H1 (cell line): ENCODE measurements around the gene NLRP7. TPM values are rescaled to one million over a fixed set of nuclear protein-coding genes. Genes with fewer than 3 reads are reported as not detected.

ENCODE experiments used
- CTCF ChIA-PET: fragments of 300-600 bp; sonication (Branson Sonifier 250); formaldehyde crosslinking; loops from one replicate; lab custom pipeline; 2021; ENCODE audit not compliant: partially characterized antibody; lab: Charles Lee
- POLR2A ChIA-PET: fragments of 300-600 bp; sonication (Branson Sonifier 250); formaldehyde crosslinking; loops from one replicate; lab custom pipeline; 2021; ENCODE audit warnings: inconsistent platforms; ENCODE audit not compliant: partially characterized antibody; lab: Charles Lee
- DNase-seq, 2 experiments: peaks; one replicate each; pipeline versions ENCODE4 v3.0.0 to v3.0.0-alpha.2; 2010 to 2022; ENCODE audit warnings: low spot score in 2 of 2, low read depth in 1 of 2, mixed read lengths in 1 of 2
- FAIRE-seq: peaks from 2 replicates; lab custom pipeline; 2011; peaks lifted over from hg19 to GRCh38; lab: Jason Lieb, UNC
- H2AFZ ChIP-seq: 2 replicates; pipeline ENCODE4 v1.8.1; 2012; ENCODE audit warnings: low read length, inconsistent platforms
- H2AK5ac ChIP-seq: 2 replicates; pipeline ENCODE4 v1.6.1; 2013; ENCODE audit warnings: low read depth, low read length
- H2BK120ac ChIP-seq: replicated peaks from 2 replicates; pipeline ENCODE3; 2013; ENCODE audit warnings: low read depth, low read length, inconsistent platforms
- H2BK12ac ChIP-seq: 2 replicates; pipeline ENCODE4 v1.6.1; 2013; ENCODE audit warnings: low read depth, low read length
- H2BK15ac ChIP-seq: 2 replicates; pipeline ENCODE4 v1.6.1; 2013; ENCODE audit warnings: low read length
- H2BK20ac ChIP-seq: 2 replicates; pipeline ENCODE4 v1.6.1; 2013; ENCODE audit warnings: low read length
- H2BK5ac ChIP-seq: 2 replicates; pipeline ENCODE4 v1.6.1; 2013; ENCODE audit warnings: low read depth, low read length
- H3K14ac ChIP-seq: 2 replicates; pipeline ENCODE4 v1.6.1; 2013; ENCODE audit warnings: inconsistent platforms; ENCODE audit not compliant: insufficient read length
- H3K18ac ChIP-seq: 2 replicates; pipeline ENCODE4 v1.6.1; 2013; ENCODE audit warnings: low read length; ENCODE audit errors: extremely low read depth
- H3K23ac ChIP-seq: 2 replicates; pipeline ENCODE4 v1.6.1; 2013; ENCODE audit warnings: inconsistent platforms; ENCODE audit not compliant: insufficient read length
- H3K23me2 ChIP-seq: 2 replicates; pipeline ENCODE4 v1.6.1; 2013; ENCODE audit warnings: low read depth, low read length
- H3K27ac ChIP-seq: 2 replicates; pipeline ENCODE4 v1.6.1; 2011; ENCODE audit warnings: low read depth, low read length, inconsistent platforms
- H3K27me3 ChIP-seq, 4 experiments: replicated peaks in 1 of 4; 1 replicate in 1 of 4; 2 replicates in 3 of 4; pipeline versions ENCODE4 v1.6.1 to v1.8.1; 2011 to 2013; ENCODE audit warnings: low read length in 3 of 4, mild to moderate bottlenecking in 3 of 4, inconsistent platforms in 2 of 4, mixed read lengths in 2 of 4, moderate library complexity in 1 of 4; ENCODE audit not compliant: control insufficient read depth in 3 of 4, insufficient read depth in 3 of 4; ENCODE audit errors: extremely low read depth in 1 of 4
- H3K36me3 ChIP-seq, 4 experiments: 2 replicates each; pipeline versions ENCODE4 v1.6.1 to v1.8.1; 2011 to 2013; ENCODE audit warnings: mild to moderate bottlenecking in 4 of 4, low read length in 3 of 4, moderate library complexity in 2 of 4, control low read depth in 1 of 4, inconsistent platforms in 1 of 4; ENCODE audit not compliant: insufficient read depth in 4 of 4, control insufficient read depth in 2 of 4
- H3K4ac ChIP-seq: replicated peaks from 2 replicates; pipeline ENCODE3; 2013; ENCODE audit warnings: low read length, low read depth, mixed read lengths, inconsistent platforms; ENCODE audit not compliant: insufficient read length
- H3K4me1 ChIP-seq, 4 experiments: replicated peaks in 1 of 4; 1 replicate in 1 of 4; 2 replicates in 3 of 4; pipeline versions ENCODE4 v1.6.1 to v1.8.1; 2011 to 2013; ENCODE audit warnings: low read length in 3 of 4, inconsistent platforms in 2 of 4, mixed read lengths in 1 of 4; ENCODE audit not compliant: insufficient read depth in 4 of 4, control insufficient read depth in 3 of 4
- H3K4me2 ChIP-seq, 2 experiments: 2 replicates each; pipeline versions ENCODE4 v1.6.1 to v1.8.1; 2011 to 2013; ENCODE audit warnings: low read depth in 2 of 2, low read length in 2 of 2, control low read depth in 1 of 2, inconsistent platforms in 1 of 2, mild to moderate bottlenecking in 1 of 2; ENCODE audit not compliant: insufficient read depth in 1 of 2
- H3K4me3 ChIP-seq, 4 experiments: fragments of 200-600, 300-600 bp in 1 of 4; sonication (generic), shearing (Covaris generic), sonication (Bioruptor Twin) in 1 of 4; 2 replicates each; pipeline versions ENCODE4 v1.5.1 to v1.8.1; 2011 to 2016; ENCODE audit warnings: low read length in 4 of 4, low read depth in 3 of 4, control low read depth in 2 of 4, inconsistent platforms in 2 of 4, mild to moderate bottlenecking in 2 of 4, mixed read lengths in 1 of 4, moderate library complexity in 1 of 4; ENCODE audit not compliant: insufficient read depth in 2 of 4; ENCODE audit errors: extremely low read depth in 1 of 4
- H3K56ac ChIP-seq: replicated peaks from 2 replicates; pipeline ENCODE3; 2013; ENCODE audit warnings: low read depth, mild to moderate bottlenecking, mixed read lengths, low read length, inconsistent platforms; ENCODE audit not compliant: insufficient read length
- H3K79me1 ChIP-seq: 2 replicates; pipeline ENCODE4 v1.6.1; 2013; ENCODE audit warnings: low read depth, low read length, control low read depth
- H3K79me2 ChIP-seq, 2 experiments: 2 replicates each; pipeline versions ENCODE4 v1.6.1 to v1.8.1; 2012 to 2013; ENCODE audit warnings: low read length in 2 of 2, mild to moderate bottlenecking in 2 of 2, inconsistent platforms in 1 of 2; ENCODE audit not compliant: insufficient read depth in 2 of 2, control insufficient read depth in 1 of 2
- H3K9ac ChIP-seq, 4 experiments: replicated peaks in 1 of 4; 1 replicate in 1 of 4; 2 replicates in 3 of 4; pipeline versions ENCODE4 v1.6.1 to v1.8.1; 2011 to 2013; ENCODE audit warnings: low read depth in 3 of 4, low read length in 3 of 4, control low read depth in 2 of 4, mild to moderate bottlenecking in 2 of 4, moderate library complexity in 2 of 4, inconsistent platforms in 1 of 4; ENCODE audit errors: extremely low read depth in 1 of 4
- H3K9me3 ChIP-seq, 2 experiments: 2 replicates each; pipeline versions ENCODE4 v1.6.1 to v1.8.1; 2012 to 2013; ENCODE audit warnings: mild to moderate bottlenecking in 2 of 2, moderate library complexity in 2 of 2, control low read depth in 1 of 2, inconsistent platforms in 1 of 2, low read depth in 1 of 2, low read length in 1 of 2, mixed read lengths in 1 of 2; ENCODE audit not compliant: insufficient read depth in 2 of 2
- H4K20me1 ChIP-seq, 2 experiments: replicated peaks in 1 of 2; 2 replicates each; pipeline versions ENCODE3 to v1.8.1; 2011 to 2013; ENCODE audit warnings: inconsistent platforms in 2 of 2, low read length in 2 of 2, mild to moderate bottlenecking in 1 of 2; ENCODE audit not compliant: insufficient read depth in 2 of 2, control insufficient read depth in 1 of 2
- H4K5ac ChIP-seq: 2 replicates; pipeline ENCODE4 v1.6.1; 2013; ENCODE audit warnings: low read length, low read depth, mixed read lengths, inconsistent platforms; ENCODE audit not compliant: insufficient read length
- H4K8ac ChIP-seq: 2 replicates; pipeline ENCODE4 v1.8.0; 2013; ENCODE audit warnings: mild to moderate bottlenecking, moderate library complexity, low read length, inconsistent platforms; ENCODE audit not compliant: insufficient read depth; ENCODE audit errors: extremely low read depth
- H4K91ac ChIP-seq: replicated peaks from 2 replicates; pipeline ENCODE3; 2013; ENCODE audit warnings: low read length, mixed read lengths, inconsistent platforms; ENCODE audit not compliant: insufficient read length
- ASH2L ChIP-seq: fragments of 200-600, 300-600 bp; sonication (generic); IDR thresholded peaks from one replicate; pipeline ENCODE4 v1.7.1; 2017; ENCODE audit warnings: low read length
- CBX5 ChIP-seq: fragments of 300-800, 300-1000 bp; sonication (generic); IDR thresholded peaks from 2 replicates; pipeline ENCODE4 v1.7.1; 2016; ENCODE audit warnings: antibody characterized with exemption, low read length, low read depth
- FOSL1 ChIP-seq: IDR thresholded peaks from 2 replicates; pipeline ENCODE4 v1.6.1; 2011; ENCODE audit warnings: mild to moderate bottlenecking, low read depth, low read length, moderate library complexity; ENCODE audit not compliant: insufficient read depth
- KDM1A ChIP-seq: fragments of 200-600, 300-600 bp; sonication (generic); IDR thresholded peaks from 2 replicates; pipeline ENCODE4 v1.7.1; 2016; ENCODE audit warnings: mild to moderate bottlenecking, low read length, borderline replicate concordance
- RFX5 ChIP-seq: IDR thresholded peaks from 2 replicates; pipeline ENCODE4 v1.6.1; 2011; ENCODE audit warnings: low read depth, low read length, improper control_type of control experiment, borderline replicate concordance
- ZNF274 ChIP-seq: IDR thresholded peaks from 2 replicates; pipeline ENCODE4 v1.7.0; 2012; ENCODE audit warnings: low read length, borderline replicate concordance; ENCODE audit errors: extremely low read depth
- whole genome bisulfite sequencing, 2 experiments: shearing (Covaris generic) in 1 of 2; methylation state at CpG; one replicate each; pipeline versions ENCODE4 v1.1.6 to v1.1.7; 2013 to 2015; ENCODE audit warnings: low lambda C conversion rate in 2 of 2, mixed read lengths in 2 of 2, inconsistent platforms in 1 of 2, low coverage in 1 of 2, missing lambda C conversion rate in 1 of 2; ENCODE audit not compliant: insufficient replicate concordance in 2 of 2, insufficient coverage in 1 of 2, insufficient read length in 1 of 2; ENCODE audit errors: extremely low coverage in 1 of 2, missing lambda C conversion rate in 1 of 2; 5-methylcytosine and 5-hydroxymethylcytosine counted together
- polyA plus RNA-seq, 7 experiments: library from polyadenylated mRNA; depleted of rRNA in 3 of 7; stranded (reverse) in 5 of 7; unstranded in 2 of 7; fragments of >200 nt in 5 of 7; fragments of 200-250 nt in 2 of 7; gene quantifications; 1 replicate in 5 of 7; 2 replicates in 1 of 7; 4 replicates in 1 of 7; pipeline versions ENCODE4 v1.2.1 to v1.2.3, GENCODE V29; 2011 to 2013; ENCODE audit warnings: missing spikeins in 2 of 7, mixed read lengths in 2 of 7
- total RNA-seq: library from RNA; stranded (reverse); fragmentation: NEBNext Ultra II Directional; extraction: Animal tissue kit (Norgen Biotek cat#: 25700); gene quantifications from 2 replicates; pipeline ENCODE4 v1.2.1, GENCODE V29; 2021

Gene NLRP7
- total and polyA plus RNA-seq, 2 of the 8 experiments (the other 6 are each of a cell fraction or from before 2014, with no cell fraction given), result 0.91 to 1.2 TPM

DNA sequence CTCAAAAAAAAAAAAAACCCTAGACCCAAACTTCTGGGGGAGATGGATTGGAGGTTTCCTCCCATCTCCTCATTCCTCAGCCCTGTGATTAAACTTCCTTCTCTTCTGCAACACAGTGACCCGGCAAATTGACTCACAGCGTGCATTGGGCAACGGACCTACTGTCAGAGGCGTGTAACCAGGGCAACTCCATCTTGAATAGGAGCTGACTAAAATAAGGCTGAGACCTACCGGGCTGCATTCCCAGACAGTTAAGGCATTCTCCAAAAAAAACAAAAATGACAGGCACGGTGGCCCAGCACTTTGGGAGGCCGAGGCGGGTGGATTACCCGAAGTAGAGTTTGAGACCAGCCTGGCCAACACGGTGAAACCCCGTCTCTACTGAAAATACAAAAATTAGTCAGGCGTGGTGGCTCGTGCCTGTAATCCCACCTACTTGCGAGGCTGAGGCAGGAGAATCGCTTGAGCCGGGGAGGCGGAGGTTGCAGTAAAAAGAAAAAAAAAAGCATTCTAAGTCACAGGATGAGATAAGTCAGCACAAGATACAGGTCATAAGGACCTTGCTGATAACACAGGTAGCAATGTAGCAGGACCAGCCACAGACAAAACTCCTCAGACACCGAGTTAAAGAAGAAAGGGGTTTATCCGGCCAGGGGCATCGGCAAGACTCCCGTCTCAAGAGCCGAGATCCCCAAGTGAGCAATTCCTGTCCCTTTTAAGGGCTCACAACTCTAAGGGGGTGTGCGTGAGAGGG is 5.4 kb upstream of the NLRP7 start:
- no peak overlapping the region for H2AFZ ChIP-seq

More for the DNA sequence above, 5.4 kb upstream of the NLRP7 start:
- H3K56ac ChIP-seq, result no peak overlapping the region
- no peak for DNase-seq
- ChIA-PET POLR2A (interaction anchor here (1.0 to 1.5 kb wide), 2 partner anchors 10 to 60 kb away, joined by 3 read pairs; no protein-coding TSS in a partner anchor), CTCF (no interaction called here)
- no peaks in the 10 kb centered on the region for H3K79me1 ChIP-seq
- no peak overlapping the region for H3K14ac ChIP-seq
- H3K4ac ChIP-seq, result no peak overlapping the region
- no peak overlapping the region for H2AK5ac ChIP-seq
- H3K18ac ChIP-seq, result no peak overlapping the region
- no peak overlapping the region for H3K4me3 ChIP-seq
- H3K36me3 ChIP-seq, result no peaks in the 10 kb centered on the region
- H3K27me3 ChIP-seq, result no peaks in the 10 kb centered on the region; a peak in 1 of 7 replicates
- H2BK20ac ChIP-seq, result no peak overlapping the region
- WGBS, 2 experiments, result 88% methylated on average over 22 of the region's 23 CpGs; no CpG with 5 or more reads in 1 of the 2 experiments
- no peak overlapping the region for H4K91ac ChIP-seq
- H3K9me3 ChIP-seq, result no peaks in the 10 kb centered on the region; a peak in 1 of 4 replicates
- no peak overlapping the region for H3K23ac ChIP-seq
- no peaks in the 10 kb centered on the region for H3K79me2 ChIP-seq
- FAIRE-seq, result no peak
- H2BK12ac ChIP-seq, result no peak overlapping the region
- no peak overlapping the region for H2BK15ac ChIP-seq
- no peak overlapping the region for H3K4me2 ChIP-seq
- no peak overlapping the region for H3K27ac ChIP-seq
- no peak overlapping the region for H2BK120ac ChIP-seq
- H3K9ac ChIP-seq, result no peak overlapping the region
- TF ChIP-seq ASH2L (no peak), FOSL1 (no peak), KDM1A (no peak), ZNF274 (no peak), CBX5 (no peak), RFX5 (no peak)
- H4K20me1 ChIP-seq, result no peaks in the 10 kb centered on the region
- H2BK5ac ChIP-seq, result no peak overlapping the region
- H3K23me2 ChIP-seq, result no peaks in the 10 kb centered on the region
- no peak overlapping the region for H4K5ac ChIP-seq
- no peak overlapping the region for H4K8ac ChIP-seq
- peaks cover 0 to 5% (median 2%) of the 10 kb centered on the region in 4 experiments; a peak in 2 of 7 replicates for H3K4me1 ChIP-seq
